ENCODE measurements around the gene HDAC11.
A peak's percentile ranks its signal among the peaks of the same experiment; 100 is the strongest.

Gene HDAC11

DNA sequence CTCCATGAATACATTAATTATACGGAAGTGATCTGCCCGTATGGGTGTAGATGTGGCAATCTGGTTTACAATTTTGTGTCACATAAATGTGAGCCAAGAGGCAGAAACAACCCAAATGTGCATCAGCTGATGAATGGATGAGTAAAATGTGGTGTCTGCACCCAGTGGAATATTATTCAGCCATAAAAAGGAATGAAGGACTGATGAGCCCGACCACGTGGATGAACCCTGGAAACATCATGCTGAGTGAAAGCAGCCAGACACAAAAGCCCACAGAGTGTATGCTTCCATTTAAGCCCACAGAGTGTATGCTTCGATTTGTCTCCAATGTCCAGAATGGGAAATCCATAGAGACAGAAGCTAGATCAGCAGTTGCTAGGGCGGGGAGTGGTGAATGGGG is 41.2 kb downstream of the HDAC11 start:
- TF ChIP-seq YY1 (IDR thresholded peaks at IDR 0.05; ENCODE audit: low read depth) (no peak), RAD21 (IDR thresholded peaks at IDR 0.05; ENCODE audit: low read depth) (no peak), TCF12 (IDR thresholded peaks at IDR 0.05; ENCODE audit: low read depth) (no peak), CEBPB (IDR thresholded peaks at IDR 0.05) (no peak), REST (IDR thresholded peaks at IDR 0.05; ENCODE audit: low read depth) (no peak), TEAD4 (IDR thresholded peaks at IDR 0.05) (no peak)

- no peak for TF ChIP-seq TCF12 (IDR thresholded peaks at IDR 0.05; ENCODE audit: low read depth)
Measured at GRCh38 chr3:13522236-13522635, 42.1 kb downstream of the HDAC11 start.

DNA sequence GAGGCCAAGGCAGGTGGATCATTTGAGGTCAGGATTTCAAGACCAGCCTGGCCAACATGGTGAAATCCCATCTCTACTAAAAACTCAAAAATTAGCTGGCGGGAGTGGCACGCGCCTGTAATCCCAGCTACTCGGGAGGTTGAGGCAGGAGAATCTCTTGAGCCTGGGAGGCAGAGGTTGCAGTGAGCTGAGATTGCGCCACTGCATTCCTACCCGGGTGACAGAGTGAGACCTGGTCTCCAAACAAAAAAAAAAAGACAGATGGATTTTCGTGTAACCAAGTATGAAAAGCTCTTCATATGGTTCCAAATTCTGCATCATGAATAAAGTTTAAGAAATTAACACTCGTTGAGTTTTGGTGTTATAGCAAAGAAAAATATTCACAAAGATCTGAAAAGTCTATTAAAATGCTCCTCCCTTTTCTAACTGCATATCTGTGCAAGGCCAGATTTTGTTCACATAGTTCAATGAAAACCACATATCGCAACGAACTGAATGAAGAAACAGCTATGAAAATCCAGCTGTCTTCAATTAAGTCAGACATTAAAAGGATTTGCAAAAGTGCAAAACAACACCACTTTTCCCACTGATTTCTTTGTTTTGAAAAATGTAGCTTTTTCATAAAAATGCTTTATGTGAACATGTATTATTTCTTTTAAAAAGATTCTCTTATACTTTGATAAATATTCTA is 45.0 kb downstream of the HDAC11 start:
- TF ChIP-seq YY1 (IDR thresholded peaks at IDR 0.05; ENCODE audit: low read depth) (no peak), FOXM1 (IDR thresholded peaks at IDR 0.05; ENCODE audit: borderline replicate concordance, low read depth) (no peak), MAX (IDR thresholded peaks at IDR 0.05) (no peak), CEBPB (IDR thresholded peaks at IDR 0.05) (peak; percentile 74)
- TF ChIP-seq, protein P1, sequence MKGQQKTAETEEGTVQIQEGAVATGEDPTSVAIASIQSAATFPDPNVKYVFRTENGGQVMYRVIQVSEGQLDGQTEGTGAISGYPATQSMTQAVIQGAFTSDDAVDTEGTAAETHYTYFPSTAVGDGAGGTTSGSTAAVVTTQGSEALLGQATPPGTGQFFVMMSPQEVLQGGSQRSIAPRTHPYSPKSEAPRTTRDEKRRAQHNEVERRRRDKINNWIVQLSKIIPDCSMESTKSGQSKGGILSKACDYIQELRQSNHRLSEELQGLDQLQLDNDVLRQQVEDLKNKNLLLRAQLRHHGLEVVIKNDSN (IDR thresholded peaks at IDR 0.05): no peak

DNA sequence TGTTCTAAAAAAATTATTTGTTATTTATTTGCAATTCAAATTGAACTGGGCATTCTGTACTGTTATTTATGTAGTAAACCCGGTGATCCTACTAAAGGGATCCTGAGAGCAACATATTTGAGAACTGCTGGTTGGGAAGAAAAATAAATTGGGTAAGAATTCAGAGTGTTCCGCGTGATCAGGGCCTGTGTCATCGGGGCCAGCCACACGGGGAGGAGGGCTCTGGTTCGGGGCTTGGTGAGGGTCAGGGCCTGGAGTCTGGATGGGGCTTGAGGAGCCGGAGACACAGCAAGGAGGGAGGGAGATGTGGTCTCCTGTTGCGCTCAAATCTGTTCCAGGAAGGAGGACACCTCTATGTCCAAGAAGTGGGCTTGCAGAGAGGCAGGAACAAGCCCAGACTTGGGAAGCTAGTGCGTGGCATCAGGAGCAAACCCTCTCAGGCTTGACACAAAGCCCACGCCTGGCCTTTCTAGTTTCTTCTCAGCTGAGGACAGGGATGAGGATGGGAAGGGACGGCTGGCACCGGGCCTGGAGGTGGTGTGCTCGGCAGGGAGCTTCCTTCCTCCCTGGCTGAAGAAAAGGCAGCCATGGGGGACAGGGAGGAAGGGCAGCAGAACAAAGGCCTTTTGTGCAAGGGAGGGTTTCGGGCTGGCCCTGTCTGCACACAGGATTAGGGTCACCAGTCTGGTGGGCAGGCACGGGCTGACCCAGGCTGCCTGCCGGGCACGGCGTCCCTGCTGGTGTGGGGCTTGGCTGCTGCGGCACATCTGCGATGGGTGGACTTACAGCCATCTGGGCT is 45.9 kb downstream of the HDAC11 start:
- TF ChIP-seq TEAD4 (IDR thresholded peaks at IDR 0.05) (no peak), NFIC (IDR thresholded peaks at IDR 0.05) (peak; percentile 49; the same call in 1 of the 2 replicates), EP300 (IDR thresholded peaks at IDR 0.05; ENCODE audit: borderline replicate concordance) (peak; percentile 12; the same call in 1 of the 2 replicates), TAF1 (IDR thresholded peaks at IDR 0.05; ENCODE audit: low read depth) (no peak), TCF12 (IDR thresholded peaks at IDR 0.05; ENCODE audit: low read depth) (peak; percentile 51; the same call in 1 of the 2 replicates), FOXM1 (IDR thresholded peaks at IDR 0.05; ENCODE audit: borderline replicate concordance, low read depth) (no peak), REST (IDR thresholded peaks at IDR 0.05; ENCODE audit: low read depth) (no peak)

DNA sequence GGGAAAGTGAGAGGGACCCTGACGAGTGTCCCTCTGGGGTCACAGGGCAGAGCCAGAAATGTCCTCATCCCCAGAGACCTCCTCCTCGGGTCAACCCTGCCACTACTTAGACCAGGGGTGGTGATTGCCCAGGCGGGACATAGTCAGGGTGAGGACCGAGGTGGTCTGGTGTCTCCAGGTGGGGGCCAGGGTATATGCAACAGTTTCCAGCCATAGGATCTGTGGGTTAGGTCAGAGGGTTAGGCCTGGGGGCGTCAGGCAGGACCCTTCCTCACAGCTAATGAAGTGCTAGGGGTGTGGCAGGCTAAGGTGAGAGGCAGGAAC is 46.5 kb downstream of the HDAC11 start:
- TF ChIP-seq CEBPB (IDR thresholded peaks at IDR 0.05) (no peak), MAX (IDR thresholded peaks at IDR 0.05) (no peak), TCF12 (IDR thresholded peaks at IDR 0.05; ENCODE audit: low read depth) (no peak), ZBTB7A (IDR thresholded peaks at IDR 0.05; ENCODE audit: low read depth) (no peak), RAD21 (IDR thresholded peaks at IDR 0.05; ENCODE audit: low read depth) (no peak), EGR1 (IDR thresholded peaks at IDR 0.05) (no peak), TEAD4 (IDR thresholded peaks at IDR 0.05) (no peak), TAF1 (IDR thresholded peaks at IDR 0.05; ENCODE audit: low read depth) (no peak), REST (IDR thresholded peaks at IDR 0.05; ENCODE audit: low read depth) (no peak), CREB1 (IDR thresholded peaks at IDR 0.05; ENCODE audit: low read depth) (no peak), YY1 (IDR thresholded peaks at IDR 0.05; ENCODE audit: low read depth) (no peak), NFIC (IDR thresholded peaks at IDR 0.05) (no peak), EP300 (IDR thresholded peaks at IDR 0.05; ENCODE audit: borderline replicate concordance) (no peak), FOXM1 (IDR thresholded peaks at IDR 0.05; ENCODE audit: borderline replicate concordance, low read depth) (no peak)
- TF ChIP-seq, protein P1 (IDR thresholded peaks at IDR 0.05): no peak
